GM12872 (cell line): Measurements from ENCODE around the gene GTF2H2C_2.
"Not testable (repeated sequence)": the region's sequence is repeated elsewhere in the genome, so short reads cannot be mapped to it uniquely, and the experiment has no call there.

Source experiments
- TF ChIP-seq, protein P1 (sequence below): IDR thresholded peaks from 3 replicates; pipeline ENCODE4 v1.5.1; 2011; ENCODE audit warnings: low read depth, mild to moderate bottlenecking, low read length, moderate library complexity; ENCODE audit not compliant: insufficient read depth

GTF2H2C_2 gene

DNA sequence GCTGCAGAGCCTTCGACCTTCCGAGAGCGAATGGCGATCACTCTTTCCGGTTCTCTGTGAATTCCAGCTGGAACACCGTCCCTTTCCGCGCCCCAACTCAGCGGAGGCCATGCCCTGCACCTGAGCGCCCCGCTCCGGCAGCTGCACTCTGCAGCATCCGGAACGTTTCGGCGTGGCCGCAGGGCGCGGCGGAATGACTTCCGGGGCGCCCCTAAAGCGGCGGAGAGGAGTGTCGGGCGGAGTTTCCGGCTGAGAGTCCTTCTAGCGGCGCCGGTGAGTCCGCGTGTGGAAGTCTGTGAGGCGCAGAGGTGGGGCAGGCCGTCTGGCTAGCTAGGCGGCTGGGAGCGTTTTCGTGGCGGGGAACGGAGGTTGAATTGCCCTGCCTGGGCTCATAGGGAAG is at the start of gene GTF2H2C_2:
Gene GTF2H2C_2 (plus strand): TSS at position 252 of the 400 bp plus-strand sequence.
- TF ChIP-seq, protein P1, sequence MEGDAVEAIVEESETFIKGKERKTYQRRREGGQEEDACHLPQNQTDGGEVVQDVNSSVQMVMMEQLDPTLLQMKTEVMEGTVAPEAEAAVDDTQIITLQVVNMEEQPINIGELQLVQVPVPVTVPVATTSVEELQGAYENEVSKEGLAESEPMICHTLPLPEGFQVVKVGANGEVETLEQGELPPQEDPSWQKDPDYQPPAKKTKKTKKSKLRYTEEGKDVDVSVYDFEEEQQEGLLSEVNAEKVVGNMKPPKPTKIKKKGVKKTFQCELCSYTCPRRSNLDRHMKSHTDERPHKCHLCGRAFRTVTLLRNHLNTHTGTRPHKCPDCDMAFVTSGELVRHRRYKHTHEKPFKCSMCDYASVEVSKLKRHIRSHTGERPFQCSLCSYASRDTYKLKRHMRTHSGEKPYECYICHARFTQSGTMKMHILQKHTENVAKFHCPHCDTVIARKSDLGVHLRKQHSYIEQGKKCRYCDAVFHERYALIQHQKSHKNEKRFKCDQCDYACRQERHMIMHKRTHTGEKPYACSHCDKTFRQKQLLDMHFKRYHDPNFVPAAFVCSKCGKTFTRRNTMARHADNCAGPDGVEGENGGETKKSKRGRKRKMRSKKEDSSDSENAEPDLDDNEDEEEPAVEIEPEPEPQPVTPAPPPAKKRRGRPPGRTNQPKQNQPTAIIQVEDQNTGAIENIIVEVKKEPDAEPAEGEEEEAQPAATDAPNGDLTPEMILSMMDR = not testable (repeated sequence)
